Mucosa of descending colon (tissue), 3 donors: ENCODE measurements around the gene KRT23. TPM values are rescaled to one million over a fixed set of nuclear protein-coding genes. Genes with fewer than 3 reads are reported as not detected.
A peak's percentile ranks its signal among the peaks of the same experiment; 100 is the strongest.

Source experiments
- ATAC-seq: fragments of 200-7000 bp; cut with Tn5 transposase; one replicate; pipeline ENCODE4 v1.9.1; 2020; ENCODE audit warnings: mild to moderate bottlenecking, moderate library complexity
- DNase-seq, 3 donors: peaks; one replicate each; pipeline ENCODE4 v3.0.0-alpha.2; 2020
- H3K36me3 ChIP-seq: fragments of 200-600 bp; one replicate; pipeline ENCODE4 v1.8.0; 2021; ENCODE audit warnings: low read depth, mild to moderate bottlenecking
- H3K4me1 ChIP-seq: fragments of 200-600 bp; one replicate; pipeline ENCODE4 v1.8.0; 2021; ENCODE audit warnings: low read depth, mild to moderate bottlenecking
- H3K4me3 ChIP-seq: fragments of 200-600 bp; one replicate; pipeline ENCODE4 v1.8.0; 2021; ENCODE audit warnings: mild to moderate bottlenecking
- H3K9me3 ChIP-seq: fragments of 200-600 bp; one replicate; pipeline ENCODE4 v1.8.0; 2021; ENCODE audit warnings: mild to moderate bottlenecking
- intact Hi-C, 2 donors: fragments of 100-400 bp; cut with DNase I in 1 of 2; cut with micrococcal nuclease in 1 of 2; formaldehyde crosslinking; loops; one replicate each; pipeline versions ENCODE4 v1.11.0 to v1.11.1; 2022; cut with DNase I, micrococcal nuclease
- total RNA-seq, 3 donors: library from RNA; stranded (reverse); fragmentation: NEBNext Ultra II Directional in 2 of 3; extraction: Animal tissue kit (Norgen Biotek cat#: 25700) in 2 of 3; gene quantifications; one replicate each; pipeline versions ENCODE4 v1.2.1 to v1.2.4, GENCODE V29; 2021 to 2023
- TF ChIP-seq, protein P1 (sequence below): fragments of 200-600 bp; IDR thresholded peaks from one replicate; pipeline ENCODE4 v1.8.0; 2022; ENCODE audit warnings: antibody characterized with exemption, mild to moderate bottlenecking
- donor health status: DM: no; HTN: no; CAD: no; lungs with moderate emphysema.
- donor health status: DM: no; HTN: no; CAD: no.
- donor health status: DM: no; HTN: yes; CAD: no.

The KRT23 gene
- total RNA-seq, 3 donors from 2014 or later = 0.53 TPM; not detected in 2

DNA sequence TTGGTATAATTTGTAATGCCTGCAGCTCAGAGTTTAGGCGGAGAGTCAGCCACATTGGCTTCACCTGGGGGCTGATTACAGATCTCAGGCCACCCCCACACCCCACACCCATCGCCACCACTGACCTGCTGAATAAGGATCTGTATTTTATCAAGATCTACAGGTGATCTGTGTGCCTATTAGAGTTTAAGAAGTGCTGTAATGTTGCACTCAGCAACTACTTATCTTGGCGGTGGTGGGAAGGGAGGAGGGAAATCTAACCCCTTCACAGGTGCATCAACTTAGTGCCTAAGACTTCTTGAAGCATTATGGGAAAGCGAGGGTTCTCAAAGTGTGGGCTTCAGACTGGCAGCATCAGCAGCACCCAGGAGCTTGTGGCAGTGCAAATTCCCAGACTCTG lies 34.9 kb downstream of the KRT23 start:
- intact Hi-C loops = loop anchor here (10.0 kb wide), 1 partner anchor 642 kb away; no protein-coding TSS in a partner anchor
- TF ChIP-seq, protein P1, sequence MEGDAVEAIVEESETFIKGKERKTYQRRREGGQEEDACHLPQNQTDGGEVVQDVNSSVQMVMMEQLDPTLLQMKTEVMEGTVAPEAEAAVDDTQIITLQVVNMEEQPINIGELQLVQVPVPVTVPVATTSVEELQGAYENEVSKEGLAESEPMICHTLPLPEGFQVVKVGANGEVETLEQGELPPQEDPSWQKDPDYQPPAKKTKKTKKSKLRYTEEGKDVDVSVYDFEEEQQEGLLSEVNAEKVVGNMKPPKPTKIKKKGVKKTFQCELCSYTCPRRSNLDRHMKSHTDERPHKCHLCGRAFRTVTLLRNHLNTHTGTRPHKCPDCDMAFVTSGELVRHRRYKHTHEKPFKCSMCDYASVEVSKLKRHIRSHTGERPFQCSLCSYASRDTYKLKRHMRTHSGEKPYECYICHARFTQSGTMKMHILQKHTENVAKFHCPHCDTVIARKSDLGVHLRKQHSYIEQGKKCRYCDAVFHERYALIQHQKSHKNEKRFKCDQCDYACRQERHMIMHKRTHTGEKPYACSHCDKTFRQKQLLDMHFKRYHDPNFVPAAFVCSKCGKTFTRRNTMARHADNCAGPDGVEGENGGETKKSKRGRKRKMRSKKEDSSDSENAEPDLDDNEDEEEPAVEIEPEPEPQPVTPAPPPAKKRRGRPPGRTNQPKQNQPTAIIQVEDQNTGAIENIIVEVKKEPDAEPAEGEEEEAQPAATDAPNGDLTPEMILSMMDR = no peak
- no peak for DNase-seq
- peaks cover 13% of the 10 kb centered on the region for H3K4me1 ChIP-seq
- H3K4me3 ChIP-seq = no peak overlapping the region
- H3K36me3 ChIP-seq = no peaks in the 10 kb centered on the region
- peak; percentile 2 for ATAC-seq
- H3K9me3 ChIP-seq = no peaks in the 10 kb centered on the region

- H3K4me3 ChIP-seq = no peak overlapping the region
- peak; percentile 76 for ATAC-seq
- TF ChIP-seq, protein P1 = no peak
- intact Hi-C loops = loop anchor here (10.0 kb wide), 1 partner anchor 643 kb away; no protein-coding TSS in a partner anchor
- H3K36me3 ChIP-seq = no peaks in the 10 kb centered on the region
- H3K4me1 ChIP-seq = peaks cover 13% of the 10 kb centered on the region
- H3K9me3 ChIP-seq = no peaks in the 10 kb centered on the region
- DNase-seq = peak in 1 of 3 donors; percentile 85
Measured at GRCh38 chr17:40901981-40902474, 35.4 kb downstream of the KRT23 start.

DNA sequence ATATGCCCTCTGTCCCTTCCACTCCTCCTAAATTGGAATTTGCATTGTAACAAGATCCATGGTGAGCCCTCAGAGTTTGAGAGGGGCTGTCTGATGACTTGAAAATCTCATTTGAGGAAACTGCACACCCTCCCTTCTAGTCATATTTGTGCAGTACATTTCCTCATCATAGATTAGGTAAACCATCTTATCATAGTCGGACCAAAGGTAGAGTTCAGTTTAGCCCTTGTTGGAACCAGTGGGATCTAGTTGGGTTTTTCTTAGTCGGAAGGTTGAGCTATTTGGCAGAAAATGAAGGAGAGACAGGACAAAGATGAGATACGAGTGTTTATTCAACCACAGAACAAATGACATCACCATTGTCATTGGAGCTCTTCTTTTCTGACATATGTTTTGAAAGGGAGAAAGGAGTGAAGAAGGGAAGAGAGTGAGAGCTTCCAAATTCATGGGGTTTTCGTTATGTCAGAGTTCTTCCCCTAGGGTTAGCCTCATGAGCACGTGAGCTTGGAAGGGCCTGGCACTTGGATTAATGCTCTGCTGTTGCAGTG lies 36.6 kb downstream of the KRT23 start:
- no peaks in the 10 kb centered on the region for H3K9me3 ChIP-seq
- TF ChIP-seq, protein P1 = no peak
- ATAC-seq (peak; percentile 32), DNase-seq (no peak)
- H3K4me1 ChIP-seq = peaks cover 13% of the 10 kb centered on the region
- H3K36me3 ChIP-seq = no peaks in the 10 kb centered on the region
- no peak overlapping the region for H3K4me3 ChIP-seq
- intact Hi-C loops = loop anchor here (10.0 kb wide), 1 partner anchor 644 kb away; no protein-coding TSS in a partner anchor

DNA sequence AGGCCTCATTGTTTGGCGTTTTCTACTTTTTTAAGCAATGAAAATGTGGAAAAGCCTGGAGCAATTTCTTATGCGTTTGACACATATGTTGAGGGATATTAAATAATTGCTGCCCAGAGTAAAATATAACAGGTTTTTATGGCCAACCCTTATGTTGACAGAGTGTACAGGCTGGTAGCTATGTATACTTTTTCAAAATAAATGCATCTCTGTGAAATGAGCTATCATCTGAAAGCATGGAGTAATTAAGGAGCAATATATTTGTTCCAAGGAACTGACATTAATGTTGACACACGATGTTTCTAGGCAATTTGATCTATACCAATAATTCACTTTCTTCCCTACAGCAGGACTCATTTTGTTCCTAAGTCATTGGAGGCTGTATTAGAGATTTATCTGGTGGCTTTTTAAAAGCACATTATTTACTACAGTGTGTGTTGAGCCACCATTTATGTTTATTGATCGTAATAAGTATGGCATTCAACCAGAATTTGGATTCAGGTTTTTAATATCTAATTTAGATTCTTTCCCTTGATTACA lies 40.5 kb downstream of the KRT23 start:
- H3K9me3 ChIP-seq = no peaks in the 10 kb centered on the region
- no peaks in the 10 kb centered on the region for H3K36me3 ChIP-seq
- intact Hi-C loops = no loop called here
- H3K4me3 ChIP-seq = no peak overlapping the region
- DNase-seq (no peak), ATAC-seq (no peak)
- peaks cover 13% of the 10 kb centered on the region for H3K4me1 ChIP-seq
- TF ChIP-seq, protein P1 = no peak

- Histone ChIP-seq H3K9me3 (no peaks in the 10 kb centered on the region), H3K36me3 (no peaks in the 10 kb centered on the region), H3K4me1 (peaks cover under 1% of the 10 kb centered on the region), H3K4me3 (no peak overlapping the region)
- intact Hi-C loops = no loop called here
- TF ChIP-seq, protein P1 = no peak
- no peak for ATAC-seq
- no peak for DNase-seq
Measured at GRCh38 chr17:40895106-40895730, 42.2 kb downstream of the KRT23 start.
